AG10803 (cell line): Measurements from ENCODE around the gene TMPRSS12.
"Not testable (repeated sequence)": the region's sequence is repeated elsewhere in the genome, so short reads cannot be mapped to it uniquely, and the experiment has no call there.

Source experiments
- DNase-seq: peaks from one replicate; pipeline ENCODE4 v3.0.0; 2010; ENCODE audit warnings: low read depth
- H3K4me3 ChIP-seq: 2 replicates; pipeline ENCODE4 v1.5.1; 2011; ENCODE audit warnings: mild to moderate bottlenecking, low read length, control low read depth
- CTCF ChIP-seq: conservative IDR thresholded peaks from 2 replicates; pipeline ENCODE4 v1.5.1; 2011; ENCODE audit warnings: mild to moderate bottlenecking, low read length, control low read depth, inconsistent platforms

TMPRSS12 gene

DNA sequence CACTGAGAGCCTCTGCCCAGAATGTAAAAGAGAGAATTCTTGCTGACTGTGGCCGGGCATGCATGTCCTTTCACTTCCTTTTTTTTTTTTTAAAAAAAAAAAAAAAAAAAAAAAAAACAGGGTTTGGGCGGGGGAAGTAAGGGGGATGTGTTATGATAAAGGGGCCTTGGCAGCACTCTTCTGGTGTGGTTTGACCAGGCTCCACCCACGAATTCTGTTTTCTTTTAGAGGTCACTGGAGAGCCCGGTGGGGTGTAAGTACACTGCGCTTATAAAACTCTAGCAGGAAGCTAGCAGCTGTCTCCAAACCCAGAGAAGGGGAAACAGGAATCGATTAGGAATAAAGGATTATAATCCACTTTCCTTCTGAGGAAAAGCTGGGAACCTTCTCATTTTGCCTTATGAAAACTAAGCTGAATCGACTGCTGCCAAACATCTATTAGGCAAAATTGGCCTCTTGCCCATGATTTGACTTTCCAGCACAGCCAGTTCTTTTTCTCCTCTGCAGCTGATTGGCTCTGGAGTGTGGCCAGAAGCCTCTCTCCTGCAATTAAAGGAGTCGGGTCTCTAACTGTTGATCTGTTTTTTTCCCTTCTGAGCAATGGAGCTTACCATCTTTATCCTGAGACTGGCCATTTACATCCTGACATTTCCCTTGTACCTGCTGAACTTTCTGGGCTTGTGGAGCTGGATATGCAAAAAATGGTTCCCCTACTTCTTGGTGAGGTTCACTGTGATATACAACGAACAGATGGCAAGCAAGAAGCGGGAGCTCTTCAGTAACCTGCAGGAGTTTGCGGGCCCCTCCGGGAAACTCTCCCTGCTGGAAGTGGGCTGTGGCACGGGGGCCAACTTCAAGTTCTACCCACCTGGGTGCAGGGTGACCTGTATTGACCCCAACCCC, 82.0 kb downstream of the TMPRSS12 start:
- H3K4me3 ChIP-seq = peak overlapping the region; percentile 43
- DNase-seq = peak; percentile 79
- no peak for TF ChIP-seq CTCF

DNA sequence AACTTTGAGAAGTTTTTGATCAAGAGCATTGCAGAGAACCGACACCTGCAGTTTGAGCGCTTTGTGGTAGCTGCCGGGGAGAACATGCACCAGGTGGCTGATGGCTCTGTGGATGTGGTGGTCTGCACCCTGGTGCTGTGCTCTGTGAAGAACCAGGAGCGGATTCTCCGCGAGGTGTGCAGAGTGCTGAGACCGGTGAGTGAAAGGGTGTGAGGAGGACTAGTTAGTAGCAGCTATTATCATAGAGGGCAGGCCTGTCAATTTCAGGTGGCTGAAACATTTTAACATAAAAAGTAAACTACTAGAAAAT, 82.6 kb downstream of the TMPRSS12 start:
- peak overlapping the region; percentile 43 for H3K4me3 ChIP-seq
- TF ChIP-seq CTCF = no peak
- DNase-seq = no peak

DNA sequence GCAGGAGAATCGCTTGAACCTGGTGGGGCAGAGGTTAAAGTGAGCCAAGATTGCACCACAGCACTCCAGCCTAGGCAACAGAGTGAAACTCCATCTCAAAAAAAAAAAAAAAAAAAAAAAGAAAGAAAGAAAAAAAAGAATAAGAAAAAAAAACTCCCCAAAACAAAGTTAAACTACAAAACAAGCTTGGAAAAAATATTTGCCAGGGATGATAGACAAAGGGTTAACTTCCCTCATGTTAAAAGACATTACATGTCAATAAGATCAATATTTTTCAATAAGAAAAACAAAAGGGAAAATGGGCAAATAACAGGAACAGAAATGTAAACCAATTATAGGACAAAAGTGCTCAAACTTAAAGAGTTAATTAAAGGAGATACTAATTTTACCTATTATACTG, 83.2 kb downstream of the TMPRSS12 start:
- no peak for DNase-seq
- no peak for TF ChIP-seq CTCF
- no peak overlapping the region for H3K4me3 ChIP-seq

DNA sequence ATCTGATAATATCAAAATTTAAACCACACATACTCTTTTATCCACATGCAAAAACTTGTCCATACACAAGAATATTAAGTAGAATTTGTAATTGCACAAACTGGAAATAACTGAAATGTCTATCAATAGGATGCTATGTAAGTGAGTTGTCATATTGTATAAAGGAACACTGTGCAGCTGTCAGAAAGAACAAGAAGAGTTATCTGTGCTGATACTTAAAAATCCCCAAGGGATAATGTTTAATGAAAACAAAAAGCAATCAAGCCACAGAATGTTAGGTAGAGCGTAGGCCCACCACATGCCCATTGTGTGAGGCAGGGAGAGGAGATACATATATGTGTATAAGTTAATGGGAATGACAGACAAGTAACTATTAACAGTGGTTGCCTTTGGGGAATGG, 83.7 kb downstream of the TMPRSS12 start:
- H3K4me3 ChIP-seq = no peak overlapping the region
- no peak for TF ChIP-seq CTCF
- DNase-seq = no peak

DNA sequence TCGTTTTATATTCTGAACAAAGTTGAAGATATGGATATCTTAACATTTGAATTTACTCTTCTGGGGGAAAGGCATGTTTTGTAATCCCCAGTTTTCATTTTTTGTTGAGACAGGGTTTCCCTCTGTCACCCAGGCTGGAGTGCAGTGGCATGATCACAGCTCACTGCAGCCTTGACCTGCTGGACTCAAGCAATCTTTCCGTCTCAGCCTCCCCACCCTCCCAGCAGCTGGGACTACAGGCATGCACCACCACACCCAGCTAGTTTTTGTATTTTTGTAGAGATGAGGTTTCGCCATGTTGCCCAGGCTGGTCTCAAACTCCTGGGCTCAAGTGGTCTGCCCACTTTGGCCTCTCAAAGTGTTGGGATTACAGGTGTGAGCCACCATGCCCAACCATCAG, 84.2 kb downstream of the TMPRSS12 start:
- H3K4me3 ChIP-seq, DNase-seq: not testable (repeated sequence)

GRCh38 chr12:50927356-50927755, 84.6 kb downstream of the TMPRSS12 start:
- TF ChIP-seq CTCF = no peak
- H3K4me3 ChIP-seq = no peak overlapping the region
- no peak for DNase-seq

DNA sequence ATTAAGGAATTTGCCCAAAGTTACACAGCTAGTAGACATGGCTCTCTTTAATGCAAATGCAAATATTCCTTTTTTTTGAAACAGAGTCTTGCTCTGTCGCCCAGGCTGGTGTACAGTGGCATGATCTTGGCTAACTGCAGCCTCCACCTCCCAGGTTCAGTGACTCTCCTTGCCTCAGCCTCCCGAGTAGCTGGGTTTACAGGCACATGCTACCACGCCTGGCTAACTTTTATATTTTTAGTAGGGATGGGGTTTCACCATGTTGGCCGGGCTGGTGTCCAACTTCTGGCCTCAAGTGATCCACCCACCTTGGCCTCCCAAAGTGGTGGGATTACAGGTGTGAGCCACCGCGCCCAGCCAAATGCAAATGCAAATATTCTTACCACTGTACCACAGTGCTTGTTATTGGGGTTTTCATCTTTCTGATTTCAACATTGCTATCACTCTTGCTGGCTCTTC, 85.1 kb downstream of the TMPRSS12 start:
- no peak for TF ChIP-seq CTCF
- no peak for DNase-seq
- H3K4me3 ChIP-seq = no peak overlapping the region
